Thyroid gland (tissue), 4 donors: Measurements from ENCODE around the gene NPW.

Experiments used
- CTCF ChIP-seq, 6 experiments: fragments of 200-600 bp in 3 of 6; fragments of 450-650 bp in 3 of 6; sonication (generic) in 3 of 6; IDR thresholded peaks; one replicate each; pipeline ENCODE4 v1.5.1; 2016 to 2019; ENCODE audit warnings: antibody characterized with exemption in 6 of 6, mild to moderate bottlenecking in 2 of 6, inconsistent platforms in 1 of 6, moderate library complexity in 1 of 6
- POLR2A ChIP-seq, 2 donors: fragments of 450-650 bp; IDR thresholded peaks; one replicate each; pipeline ENCODE4 v1.6.1; 2017; ENCODE audit warnings: antibody characterized with exemption in 2 of 2, mild to moderate bottlenecking in 2 of 2, moderate library complexity in 1 of 2

DNA sequence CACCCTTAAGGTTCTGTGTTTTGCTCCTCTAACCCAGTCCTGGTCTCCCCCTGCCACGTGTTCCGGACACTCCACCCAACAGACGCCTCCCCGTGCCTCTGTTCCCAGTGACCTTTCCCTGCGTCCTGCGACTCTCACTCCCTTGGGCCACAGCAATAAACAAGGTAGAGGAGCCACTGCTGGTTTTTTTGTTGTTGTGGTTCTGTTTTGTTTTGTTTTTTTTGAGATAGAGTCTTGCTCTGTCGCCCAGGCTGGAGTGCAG, 3.7 kb upstream of the NPW start:
- TF ChIP-seq CTCF (IDR thresholded peaks at IDR 0.05) = no peak
- TF ChIP-seq POLR2A (IDR thresholded peaks at IDR 0.05) = no peak
